GM23338 (cell line): ENCODE measurements around the gene LRP1B. TPM values are rescaled to one million over a fixed set of nuclear protein-coding genes. Genes with fewer than 3 reads are reported as not detected.

ENCODE experiments used
- ATAC-seq: fragments of 200-7000 bp; cut with Tn5 transposase; 3 replicates; pipeline ENCODE4 v1.9.1; 2020
- DNase-seq: peaks from one replicate; pipeline ENCODE4 v3.0.0-alpha.2; 2015; ENCODE audit warnings: low spot score
- H2AFZ ChIP-seq: fragments of 200-600 bp; sonication (generic); 2 replicates; pipeline ENCODE4 v1.8.0; 2016; ENCODE audit warnings: antibody characterized with exemption, mild to moderate bottlenecking, moderate library complexity
- H3F3A ChIP-seq: fragments of 200-600 bp; sonication (generic); replicated peaks from 2 replicates; pipeline ENCODE4 v1.8.0; 2017; ENCODE audit warnings: antibody characterized with exemption, mixed run types, low read depth
- H3K27ac ChIP-seq: fragments of 200-600 bp; sonication (generic); 2 replicates; pipeline ENCODE4 v1.6.1; 2016; ENCODE audit warnings: low read depth
- H3K27me3 ChIP-seq: fragments of 200-600 bp; sonication (generic); 2 replicates; pipeline ENCODE4 v1.8.0; 2016; ENCODE audit warnings: mild to moderate bottlenecking, mixed run types, moderate library complexity; ENCODE audit not compliant: insufficient read depth
- H3K36me3 ChIP-seq: fragments of 200-600 bp; sonication (generic); 2 replicates; pipeline ENCODE4 v1.8.0; 2016; ENCODE audit warnings: mild to moderate bottlenecking; ENCODE audit not compliant: insufficient read depth
- H3K4me1 ChIP-seq: fragments of 200-600 bp; sonication (generic); 2 replicates; pipeline ENCODE4 v1.8.0; 2016; ENCODE audit warnings: mild to moderate bottlenecking, moderate library complexity; ENCODE audit not compliant: insufficient read depth
- H3K4me2 ChIP-seq: fragments of 200-600 bp; sonication (generic); 2 replicates; pipeline ENCODE4 v1.7.1; 2017; ENCODE audit warnings: mixed run types
- H3K4me3 ChIP-seq: fragments of 200-600 bp; sonication (generic); 2 replicates; pipeline ENCODE4 v1.6.1; 2016; ENCODE audit warnings: mixed run types
- H3K79me2 ChIP-seq: fragments of 200-600 bp; sonication (generic); replicated peaks from 2 replicates; pipeline ENCODE4 v1.8.0; 2017; ENCODE audit warnings: mild to moderate bottlenecking; ENCODE audit not compliant: insufficient read depth
- H3K9me2 ChIP-seq: fragments of 200-600 bp; sonication (generic); 2 replicates; pipeline ENCODE4 v1.8.0; 2017; ENCODE audit not compliant: insufficient read depth
- H4K20me1 ChIP-seq: fragments of 200-600 bp; sonication (generic); replicated peaks from 2 replicates; pipeline ENCODE4 v1.8.0; 2017; ENCODE audit warnings: mild to moderate bottlenecking; ENCODE audit not compliant: insufficient read depth
- H3K27ac Mint-ChIP-seq: 2 replicates; pipeline ENCODE4 v1.8.0; 2020; ENCODE audit warnings: inconsistent platforms, mild to moderate bottlenecking, moderate library complexity, mixed read lengths
- H3K27me3 Mint-ChIP-seq: 3 replicates; pipeline ENCODE4 v1.8.0; 2022; ENCODE audit warnings: low read depth, mild to moderate bottlenecking, moderate library complexity, mixed read lengths, inconsistent platforms; ENCODE audit not compliant: insufficient read depth, poor library complexity
- H3K36me3 Mint-ChIP-seq: 3 replicates; pipeline ENCODE4 v1.8.0; 2021; ENCODE audit warnings: low read depth, mild to moderate bottlenecking, inconsistent platforms, moderate library complexity, mixed read lengths
- H3K4me1 Mint-ChIP-seq: 3 replicates; pipeline ENCODE4 v1.8.0; 2020; ENCODE audit warnings: mild to moderate bottlenecking, inconsistent platforms, mixed read lengths
- H3K4me3 Mint-ChIP-seq: 3 replicates; pipeline ENCODE4 v1.8.0; 2021; ENCODE audit warnings: moderate library complexity, mild to moderate bottlenecking, inconsistent platforms, mixed read lengths
- H3K9me3 Mint-ChIP-seq: 3 replicates; pipeline ENCODE4 v1.8.0; 2020; ENCODE audit warnings: moderate library complexity, mild to moderate bottlenecking, inconsistent platforms, mixed read lengths
- CREB1 ChIP-seq: fragments of 250-450 bp; sonication (Bioruptor Pico); IDR thresholded peaks from 2 replicates; pipeline ENCODE4 v1.5.0; 2020; ENCODE audit warnings: low read depth, mild to moderate bottlenecking, moderate library complexity
- CTCF ChIP-seq, 2 experiments: fragments of 200-600 bp in 1 of 2; sonication (generic) in 1 of 2; conservative IDR thresholded peaks; 2 replicates each; pipeline versions ENCODE4 v1.5.1 to v1.6.1; 2016 to 2017; ENCODE audit warnings: antibody characterized with exemption in 2 of 2, low read depth in 2 of 2, mild to moderate bottlenecking in 2 of 2, moderate library complexity in 1 of 2
- ETS1 ChIP-seq: IDR thresholded peaks from 2 replicates; pipeline ENCODE4 v1.6.1; 2016; ENCODE audit warnings: antibody characterized with exemption
- EZH2 ChIP-seq: fragments of 200-600 bp; sonication (generic); IDR thresholded peaks from one replicate; pipeline ENCODE4 v1.8.0; 2017; ENCODE audit warnings: antibody characterized with exemption, mild to moderate bottlenecking, low read depth; ENCODE audit not compliant: unreplicated experiment
- EZH2phosphoT487 ChIP-seq: fragments of 200-600 bp; sonication (generic); IDR thresholded peaks from one replicate; pipeline ENCODE4 v1.8.1; 2018; ENCODE audit warnings: antibody characterized with exemption; ENCODE audit not compliant: unreplicated experiment
- JUNB ChIP-seq: IDR thresholded peaks from one replicate; pipeline ENCODE4 v1.6.1; 2016; ENCODE audit warnings: antibody characterized with exemption; ENCODE audit not compliant: unreplicated experiment
- NANOG ChIP-seq: IDR thresholded peaks from 2 replicates; pipeline ENCODE4 v1.6.1; 2016; ENCODE audit warnings: antibody characterized with exemption, borderline replicate concordance
- POLR2AphosphoS5 ChIP-seq: IDR thresholded peaks from 2 replicates; pipeline ENCODE4 v1.6.1; 2016; ENCODE audit warnings: antibody characterized with exemption, low read depth
- REST ChIP-seq: IDR thresholded peaks from one replicate; pipeline ENCODE4 v1.6.1; 2018; ENCODE audit warnings: antibody characterized with exemption; ENCODE audit not compliant: unreplicated experiment
- STAT1 ChIP-seq: IDR thresholded peaks from one replicate; pipeline ENCODE4 v1.6.1; 2016; ENCODE audit warnings: antibody characterized with exemption; ENCODE audit not compliant: unreplicated experiment
- ZNF114 ChIP-seq: fragments of 250-450 bp; sonication (Bioruptor Pico); IDR thresholded peaks from 2 replicates; pipeline ENCODE4 v1.5.0; 2020; ENCODE audit warnings: mild to moderate bottlenecking, moderate library complexity
- ZNF331 ChIP-seq: fragments of 250-450 bp; sonication (Bioruptor Pico); IDR thresholded peaks from 2 replicates; pipeline ENCODE4 v1.5.0; 2020; ENCODE audit warnings: low read depth, mild to moderate bottlenecking, moderate library complexity
- ZNF462 ChIP-seq: fragments of 250-450 bp; sonication (Bioruptor Pico); IDR thresholded peaks from 2 replicates; pipeline ENCODE4 v1.5.0; 2020; ENCODE audit warnings: mild to moderate bottlenecking, moderate library complexity
- polyA plus RNA-seq: library from polyadenylated mRNA; unstranded; fragments of >200 nt; fragmentation: Nextera tagmentation; extraction: Ambion mirVana; gene quantifications from 2 replicates; pipeline ENCODE4 v1.2.1, GENCODE V29; 2016
- total RNA-seq: library from RNA; depleted of rRNA; stranded (reverse); fragments of >200 nt; shearing (Covaris generic); gene quantifications from 2 replicates; pipeline ENCODE4 v1.2.3, GENCODE V29; 2014

The LRP1B gene
- total and polyA plus RNA-seq, 2 experiments from 2014 or later = 0.15 to 0.97 TPM

DNA sequence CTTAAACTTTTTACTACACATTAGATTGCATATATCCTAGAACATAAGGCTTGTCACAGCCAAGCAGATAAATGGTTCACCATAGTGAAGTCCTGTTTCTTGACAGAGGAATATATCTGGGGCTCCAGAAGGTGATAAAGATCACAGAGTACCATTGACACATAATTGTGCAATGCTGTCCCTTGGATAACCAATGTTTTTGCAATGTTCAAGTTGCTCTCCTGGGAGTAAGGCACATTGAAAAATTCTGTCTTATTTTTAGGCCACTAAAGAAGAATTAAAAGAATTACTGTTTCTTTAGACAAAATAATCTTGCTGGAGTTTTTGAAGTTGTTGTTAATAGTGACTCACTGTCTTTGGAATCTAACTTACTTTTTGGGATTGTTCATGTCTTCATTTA, 1132.8 kb downstream of the LRP1B start:
- Histone ChIP-seq H3K36me3 (no peaks in the 10 kb centered on the region), H3F3A (no peaks in the 10 kb centered on the region), H3K79me2 (no peaks in the 10 kb centered on the region), H3K4me3 (no peak overlapping the region), H4K20me1 (no peaks in the 10 kb centered on the region), H3K9me2 (no peaks in the 10 kb centered on the region), H2AFZ (no peak overlapping the region), H3K4me1 (peaks cover 10% of the 10 kb centered on the region; the same call in 1 of the 2 replicates), H3K27me3 (no peaks in the 10 kb centered on the region), H3K4me2 (no peak overlapping the region), H3K27ac (no peak overlapping the region)
- Mint-ChIP-seq H3K4me3 (no peak overlapping the region), H3K27me3 (no peaks in the 10 kb centered on the region), H3K27ac (no peak overlapping the region), H3K36me3 (no peaks in the 10 kb centered on the region), H3K4me1 (peaks cover 12% of the 10 kb centered on the region), H3K9me3 (no peaks in the 10 kb centered on the region)
- DNase-seq (no peak), ATAC-seq (no peak)
- TF ChIP-seq ETS1 (no peak), REST (no peak), CREB1 (CRISPR knock-in tag) (no peak), ZNF462 (CRISPR knock-in tag) (no peak), EZH2phosphoT487 (no peak), JUNB (no peak), NANOG (no peak), POLR2AphosphoS5 (no peak), STAT1 (no peak), ZNF331 (CRISPR knock-in tag) (no peak), ZNF114 (CRISPR knock-in tag) (no peak), CTCF (conservative IDR thresholded peaks at IDR 0.05; ENCODE audit: low read depth in 2 of 2) (no peak), EZH2 (no peak)
